IMR-90 (cell line): ENCODE data around the gene CTAGE9. TPM values are rescaled to one million over a fixed set of nuclear protein-coding genes. Genes with fewer than 3 reads are reported as not detected.

ENCODE experiments used
- ATAC-seq: fragments of 200-7000 bp; cut with Tn5 transposase; 2 replicates; pipeline ENCODE4 v1.9.1; 2020; ENCODE audit warnings: low read depth, mild to moderate bottlenecking, moderate library complexity
- BruUV-seq: library from RNA; stranded (reverse); fragments of 400-500 nt; replicated peaks from 2 replicates; lab custom pipeline; 2021; lab: Mats Ljungman, UMichigan
- CTCF ChIA-PET: fragments of 300-600 bp; formaldehyde crosslinking; extraction: SDS; loops from one replicate; lab custom pipeline; 2021; ENCODE audit warnings: antibody characterized with exemption; lab: Yijun Ruan, JAX
- POLR2A ChIA-PET: fragments of 300-600 bp; sonication (Branson Sonifier 250); formaldehyde crosslinking; loops from one replicate; lab custom pipeline; 2022; ENCODE audit warnings: antibody characterized with exemption; ENCODE audit not compliant: unreplicated experiment; lab: Charles Lee
- DNase-seq: peaks from one replicate; pipeline ENCODE4 v3.0.0; 2013
- H2AFZ ChIP-seq: replicated peaks from 2 replicates; pipeline ENCODE3; 2013; ENCODE audit warnings: low read length, mild to moderate bottlenecking; ENCODE audit not compliant: poor library complexity
- H2AK5ac ChIP-seq: 2 replicates; pipeline ENCODE4 v1.6.1; 2013; ENCODE audit warnings: low read depth, low read length, inconsistent platforms
- H2AK9ac ChIP-seq: replicated peaks from 2 replicates; pipeline ENCODE3; 2013; ENCODE audit warnings: mild to moderate bottlenecking, low read depth, low read length, moderate library complexity; ENCODE audit not compliant: poor library complexity
- H2BK120ac ChIP-seq: 2 replicates; pipeline ENCODE4 v1.6.1; 2013; ENCODE audit warnings: low read depth, low read length, inconsistent platforms
- H2BK15ac ChIP-seq: 3 replicates; pipeline ENCODE4 v1.6.1; 2013; ENCODE audit warnings: low read depth, low read length, inconsistent platforms
- H2BK20ac ChIP-seq: 2 replicates; pipeline ENCODE4 v1.6.1; 2013; ENCODE audit warnings: low read depth, mild to moderate bottlenecking, inconsistent platforms, low read length, moderate library complexity
- H2BK5ac ChIP-seq: 2 replicates; pipeline ENCODE4 v1.6.1; 2013; ENCODE audit warnings: mild to moderate bottlenecking, low read depth, low read length, inconsistent platforms; ENCODE audit not compliant: poor library complexity, severe bottlenecking
- H3K14ac ChIP-seq: replicated peaks from 2 replicates; pipeline ENCODE4 v1.6.1; 2013; ENCODE audit warnings: low read depth, low read length, inconsistent platforms
- H3K18ac ChIP-seq: 2 replicates; pipeline ENCODE4 v1.6.1; 2013; ENCODE audit warnings: low read depth, low read length, control low read depth
- H3K23ac ChIP-seq: 2 replicates; pipeline ENCODE4 v1.6.1; 2013; ENCODE audit warnings: low read depth, low read length, inconsistent platforms
- H3K27ac ChIP-seq: 2 replicates; pipeline ENCODE4 v1.5.1; 2013; ENCODE audit warnings: mild to moderate bottlenecking, control low read depth, low read length; ENCODE audit not compliant: insufficient read depth
- H3K27me3 ChIP-seq: 2 replicates; pipeline ENCODE4 v1.6.1; 2013; ENCODE audit warnings: low read length; ENCODE audit not compliant: control insufficient read depth, insufficient read depth
- H3K36me3 ChIP-seq: 2 replicates; pipeline ENCODE4 v1.6.1; 2013; ENCODE audit warnings: low read length, mixed read lengths; ENCODE audit not compliant: control insufficient read depth, insufficient read depth
- H3K4ac ChIP-seq: 2 replicates; pipeline ENCODE4 v1.6.1; 2013; ENCODE audit warnings: low read depth, low read length, inconsistent platforms
- H3K4me1 ChIP-seq: 2 replicates; pipeline ENCODE4 v1.6.1; 2013; ENCODE audit warnings: low read length, mixed read lengths; ENCODE audit not compliant: control insufficient read depth, insufficient read depth
- H3K4me2 ChIP-seq: 2 replicates; pipeline ENCODE4 v1.6.1; 2013; ENCODE audit warnings: low read depth, mild to moderate bottlenecking, control low read depth, low read length, moderate library complexity
- H3K4me3 ChIP-seq: 2 replicates; pipeline ENCODE4 v1.5.1; 2013; ENCODE audit warnings: low read depth, mild to moderate bottlenecking, control low read depth, low read length, moderate library complexity; ENCODE audit not compliant: insufficient read depth
- H3K56ac ChIP-seq: 2 replicates; pipeline ENCODE4 v1.6.1; 2013; ENCODE audit warnings: low read length, inconsistent platforms; ENCODE audit not compliant: insufficient read depth; ENCODE audit errors: extremely low read depth
- H3K79me1 ChIP-seq, 2 experiments: 2 replicates each; pipeline ENCODE4 v1.6.1; 2013; ENCODE audit warnings: low read length in 2 of 2, inconsistent platforms in 1 of 2, low read depth in 1 of 2
- H3K9ac ChIP-seq: 2 replicates; pipeline ENCODE4 v1.6.1; 2013; ENCODE audit warnings: low read depth, low read length, control low read depth
- H3K9me1 ChIP-seq: 2 replicates; pipeline ENCODE4 v1.6.1; 2013; ENCODE audit warnings: low read length, inconsistent platforms; ENCODE audit not compliant: insufficient read depth
- H3K9me3 ChIP-seq: 2 replicates; pipeline ENCODE4 v1.6.1; 2013; ENCODE audit warnings: low read length; ENCODE audit not compliant: control insufficient read depth, insufficient read depth
- H4K20me1 ChIP-seq: 2 replicates; pipeline ENCODE4 v1.6.1; 2013; ENCODE audit warnings: low read length, inconsistent platforms; ENCODE audit not compliant: insufficient read depth
- H4K5ac ChIP-seq: 2 replicates; pipeline ENCODE4 v1.6.1; 2013; ENCODE audit warnings: mild to moderate bottlenecking, low read depth, low read length, control low read depth
- H4K8ac ChIP-seq, 2 experiments: 2 replicates each; pipeline ENCODE4 v1.6.1; 2013; ENCODE audit warnings: low read depth in 2 of 2, low read length in 2 of 2, control low read depth in 1 of 2, inconsistent platforms in 1 of 2
- H4K91ac ChIP-seq: 2 replicates; pipeline ENCODE4 v1.6.1; 2013; ENCODE audit warnings: low read depth, low read length, inconsistent platforms; ENCODE audit not compliant: insufficient read depth
- BHLHE40 ChIP-seq: fragments of 150-350 bp; IDR thresholded peaks from 2 replicates; pipeline ENCODE4 v1.6.1; 2016; ENCODE audit warnings: mild to moderate bottlenecking, low read depth, low read length
- CEBPB ChIP-seq: IDR thresholded peaks from 2 replicates; pipeline ENCODE4 v1.6.1; 2012; ENCODE audit warnings: low read depth, low read length, improper control_type of control experiment
- CHD1 ChIP-seq: IDR thresholded peaks from 2 replicates; pipeline ENCODE4 v1.6.1; 2012; ENCODE audit warnings: low read depth, low read length, improper control_type of control experiment
- FOS ChIP-seq: fragments of 150-350 bp; IDR thresholded peaks from 2 replicates; pipeline ENCODE4 v1.6.1; 2016; ENCODE audit warnings: low read depth, low read length
- MAZ ChIP-seq: IDR thresholded peaks from 2 replicates; pipeline ENCODE4 v1.6.1; 2012; ENCODE audit warnings: low read depth, mild to moderate bottlenecking, low read length, improper control_type of control experiment, moderate library complexity, borderline replicate concordance
- NFE2L2 ChIP-seq: fragments of 150-350 bp; IDR thresholded peaks from 2 replicates; pipeline ENCODE4 v1.6.1; 2016; ENCODE audit warnings: low read depth, mild to moderate bottlenecking, low read length
- RCOR1 ChIP-seq: IDR thresholded peaks from 2 replicates; pipeline ENCODE4 v1.6.1; 2012; ENCODE audit warnings: mild to moderate bottlenecking, low read length, improper control_type of control experiment; ENCODE audit not compliant: insufficient replicate concordance
- RFX5 ChIP-seq: IDR thresholded peaks from 2 replicates; pipeline ENCODE4 v1.8.0; 2012; ENCODE audit warnings: low read depth, mild to moderate bottlenecking, low read length, moderate library complexity
- WGBS, 2 experiments: methylation state at CpG; one replicate each; pipeline versions ENCODE4 v1.1.5 to v1.1.7; 2013; ENCODE audit warnings: missing lambda C conversion rate in 2 of 2; ENCODE audit not compliant: insufficient read length in 1 of 2; ENCODE audit errors: extremely low coverage in 2 of 2; 5-methylcytosine and 5-hydroxymethylcytosine counted together
- dilution Hi-C: fragments of 300-500 bp; cut with HindIII; formaldehyde crosslinking; loops from one replicate; pipeline ENCODE4 v1.14.3; 2018; ENCODE audit warnings: low sequenced_read_pairs; ENCODE audit not compliant: unreplicated experiment
- in situ Hi-C: fragments of 300-500 bp; cut with MboI; formaldehyde crosslinking; loops from 3 replicates; pipeline ENCODE4 v1.14.3; 2019; ENCODE audit warnings: low sequenced_read_pairs, inconsistent platforms, mixed read lengths
- intact Hi-C: fragments of 100-400 bp; cut with micrococcal nuclease; formaldehyde crosslinking; loops from 2 replicates; pipeline ENCODE4 v1.10.0; 2022
- polyA plus RNA-seq, 3 experiments: library from polyadenylated mRNA; depleted of rRNA; stranded (reverse); fragments of >200 nt; gene quantifications; 2 replicates each; pipeline ENCODE4 v1.2.3, GENCODE V29; 2012; ENCODE audit warnings: low replicate concordance in 1 of 3
- total RNA-seq: library from RNA; depleted of rRNA; stranded (reverse); fragments of >200 nt; gene quantifications from 2 replicates; pipeline ENCODE4 v1.2.3, GENCODE V29; 2012
- TF ChIP-seq, protein P1 (sequence below): fragments of 150-350 bp; IDR thresholded peaks from 2 replicates; pipeline ENCODE4 v1.6.1; 2017; ENCODE audit warnings: mild to moderate bottlenecking, antibody characterized with exemption, low read length, low read depth
- TF ChIP-seq, protein P2 (sequence below): conservative IDR thresholded peaks from 2 replicates; pipeline ENCODE4 v1.5.1; 2012; ENCODE audit warnings: mild to moderate bottlenecking, low read depth, low read length, improper control_type of control experiment

Gene CTAGE9
- total and polyA plus RNA-seq, 2 of the 4 experiments (the other 2 are of a cell fraction): not detected

DNA sequence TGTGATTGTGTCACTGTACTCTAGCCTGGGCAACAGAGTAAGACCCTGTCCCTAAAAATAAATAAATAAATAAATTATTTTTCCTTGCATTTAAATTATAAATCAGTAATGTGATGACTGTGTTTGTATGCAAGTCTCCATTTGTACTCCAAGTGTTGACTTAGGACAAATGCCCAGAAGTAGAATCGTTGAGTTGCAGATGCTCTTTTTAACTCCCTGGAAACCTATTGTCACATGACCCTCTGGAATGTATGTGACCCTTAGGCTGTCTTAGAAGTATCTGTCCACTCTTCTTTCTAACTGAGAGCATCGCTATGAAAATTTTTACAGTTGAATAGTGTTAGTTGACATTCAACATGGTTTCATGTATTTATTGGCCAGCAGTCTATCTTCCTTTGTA is 28.4 kb downstream of the CTAGE9 start:
- no peak overlapping the region for H2BK20ac ChIP-seq
- no peak overlapping the region for H3K9ac ChIP-seq
- no peak overlapping the region for H2AFZ ChIP-seq
- intact Hi-C loops (loop anchor here (5.0 kb wide), 1 partner anchor 585 kb away; no protein-coding TSS in a partner anchor), dilution Hi-C loops (no loop called here), in situ Hi-C loops (loop anchor here (25.0 kb wide), 1 partner anchor 805 kb away; no protein-coding TSS in a partner anchor)
- H3K56ac ChIP-seq: no peak overlapping the region
- no peak overlapping the region for H4K8ac ChIP-seq
- H3K27ac ChIP-seq: no peak overlapping the region
- H2AK9ac ChIP-seq: no peak overlapping the region
- ATAC-seq: no peak
- no peaks in the 10 kb centered on the region for H3K4me1 ChIP-seq
- no peaks in the 10 kb centered on the region for H3K36me3 ChIP-seq
- no TSS peak for BruUV-seq
- no CpG with 5 or more reads among the region's 2 CpGs for WGBS, 2 experiments
- no peak overlapping the region for H2AK5ac ChIP-seq
- no peaks in the 10 kb centered on the region for H4K20me1 ChIP-seq
- H3K9me3 ChIP-seq: no peaks in the 10 kb centered on the region
- CTCF ChIA-PET: no interaction called here
- no peak overlapping the region for H3K18ac ChIP-seq
- no peak overlapping the region for H3K23ac ChIP-seq
- no peak overlapping the region for H4K91ac ChIP-seq
- H3K4me3 ChIP-seq: no peak overlapping the region
- H2BK15ac ChIP-seq: no peak overlapping the region
- H2BK5ac ChIP-seq: no peak overlapping the region
- POLR2A ChIA-PET: no interaction called here
- TF ChIP-seq, protein P1, sequence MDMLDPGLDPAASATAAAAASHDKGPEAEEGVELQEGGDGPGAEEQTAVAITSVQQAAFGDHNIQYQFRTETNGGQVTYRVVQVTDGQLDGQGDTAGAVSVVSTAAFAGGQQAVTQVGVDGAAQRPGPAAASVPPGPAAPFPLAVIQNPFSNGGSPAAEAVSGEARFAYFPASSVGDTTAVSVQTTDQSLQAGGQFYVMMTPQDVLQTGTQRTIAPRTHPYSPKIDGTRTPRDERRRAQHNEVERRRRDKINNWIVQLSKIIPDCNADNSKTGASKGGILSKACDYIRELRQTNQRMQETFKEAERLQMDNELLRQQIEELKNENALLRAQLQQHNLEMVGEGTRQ: no peak
- no peak for TF ChIP-seq RCOR1
- no peak for TF ChIP-seq FOS
- TF ChIP-seq CEBPB: no peak
- TF ChIP-seq, protein P2, sequence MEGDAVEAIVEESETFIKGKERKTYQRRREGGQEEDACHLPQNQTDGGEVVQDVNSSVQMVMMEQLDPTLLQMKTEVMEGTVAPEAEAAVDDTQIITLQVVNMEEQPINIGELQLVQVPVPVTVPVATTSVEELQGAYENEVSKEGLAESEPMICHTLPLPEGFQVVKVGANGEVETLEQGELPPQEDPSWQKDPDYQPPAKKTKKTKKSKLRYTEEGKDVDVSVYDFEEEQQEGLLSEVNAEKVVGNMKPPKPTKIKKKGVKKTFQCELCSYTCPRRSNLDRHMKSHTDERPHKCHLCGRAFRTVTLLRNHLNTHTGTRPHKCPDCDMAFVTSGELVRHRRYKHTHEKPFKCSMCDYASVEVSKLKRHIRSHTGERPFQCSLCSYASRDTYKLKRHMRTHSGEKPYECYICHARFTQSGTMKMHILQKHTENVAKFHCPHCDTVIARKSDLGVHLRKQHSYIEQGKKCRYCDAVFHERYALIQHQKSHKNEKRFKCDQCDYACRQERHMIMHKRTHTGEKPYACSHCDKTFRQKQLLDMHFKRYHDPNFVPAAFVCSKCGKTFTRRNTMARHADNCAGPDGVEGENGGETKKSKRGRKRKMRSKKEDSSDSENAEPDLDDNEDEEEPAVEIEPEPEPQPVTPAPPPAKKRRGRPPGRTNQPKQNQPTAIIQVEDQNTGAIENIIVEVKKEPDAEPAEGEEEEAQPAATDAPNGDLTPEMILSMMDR: no peak
- TF ChIP-seq CHD1: no peak
- TF ChIP-seq BHLHE40: no peak
- TF ChIP-seq RFX5: no peak
- TF ChIP-seq MAZ: no peak
- no peak for TF ChIP-seq NFE2L2
- H3K79me1 ChIP-seq: no peaks in the 10 kb centered on the region
- H3K27me3 ChIP-seq: peaks cover 3% of the 10 kb centered on the region
- no peak overlapping the region for H4K5ac ChIP-seq
- H3K14ac ChIP-seq: no peak overlapping the region
- no peak overlapping the region for H2BK120ac ChIP-seq
- no peak overlapping the region for H3K4me2 ChIP-seq
- peak; percentile 17 for DNase-seq
- H3K9me1 ChIP-seq: no peaks in the 10 kb centered on the region
- no peak overlapping the region for H3K4ac ChIP-seq
